Measurements from ENCODE around the gene GAPVD1.

- TF ChIP-seq CTCF (IDR thresholded peaks at IDR 0.05; ENCODE audit: low read depth, low read length), result no peak
- TF ChIP-seq EZH2phosphoT487 (IDR thresholded peaks at IDR 0.05; ENCODE audit: low read depth), result no peak
Measured at GRCh38 chr9:125284855-125285254, 23.2 kb downstream of the GAPVD1 start.
